Hindlimb muscle (tissue), 1 donor: Measurements from ENCODE around the gene ANKHD1. TPM values are rescaled to one million over a fixed set of nuclear protein-coding genes. Genes with fewer than 3 reads are reported as not detected.

Experiments
- DNase-seq: peaks from one replicate; pipeline ENCODE4 v3.0.0-alpha.2; 2013
- polyA plus RNA-seq: library from polyadenylated mRNA; unstranded; fragments of 120-200 nt; gene quantifications from one replicate; pipeline ENCODE4 v1.2.1, GENCODE V29; 2013; ENCODE audit not compliant: insufficient read length

ANKHD1 gene, protein sequence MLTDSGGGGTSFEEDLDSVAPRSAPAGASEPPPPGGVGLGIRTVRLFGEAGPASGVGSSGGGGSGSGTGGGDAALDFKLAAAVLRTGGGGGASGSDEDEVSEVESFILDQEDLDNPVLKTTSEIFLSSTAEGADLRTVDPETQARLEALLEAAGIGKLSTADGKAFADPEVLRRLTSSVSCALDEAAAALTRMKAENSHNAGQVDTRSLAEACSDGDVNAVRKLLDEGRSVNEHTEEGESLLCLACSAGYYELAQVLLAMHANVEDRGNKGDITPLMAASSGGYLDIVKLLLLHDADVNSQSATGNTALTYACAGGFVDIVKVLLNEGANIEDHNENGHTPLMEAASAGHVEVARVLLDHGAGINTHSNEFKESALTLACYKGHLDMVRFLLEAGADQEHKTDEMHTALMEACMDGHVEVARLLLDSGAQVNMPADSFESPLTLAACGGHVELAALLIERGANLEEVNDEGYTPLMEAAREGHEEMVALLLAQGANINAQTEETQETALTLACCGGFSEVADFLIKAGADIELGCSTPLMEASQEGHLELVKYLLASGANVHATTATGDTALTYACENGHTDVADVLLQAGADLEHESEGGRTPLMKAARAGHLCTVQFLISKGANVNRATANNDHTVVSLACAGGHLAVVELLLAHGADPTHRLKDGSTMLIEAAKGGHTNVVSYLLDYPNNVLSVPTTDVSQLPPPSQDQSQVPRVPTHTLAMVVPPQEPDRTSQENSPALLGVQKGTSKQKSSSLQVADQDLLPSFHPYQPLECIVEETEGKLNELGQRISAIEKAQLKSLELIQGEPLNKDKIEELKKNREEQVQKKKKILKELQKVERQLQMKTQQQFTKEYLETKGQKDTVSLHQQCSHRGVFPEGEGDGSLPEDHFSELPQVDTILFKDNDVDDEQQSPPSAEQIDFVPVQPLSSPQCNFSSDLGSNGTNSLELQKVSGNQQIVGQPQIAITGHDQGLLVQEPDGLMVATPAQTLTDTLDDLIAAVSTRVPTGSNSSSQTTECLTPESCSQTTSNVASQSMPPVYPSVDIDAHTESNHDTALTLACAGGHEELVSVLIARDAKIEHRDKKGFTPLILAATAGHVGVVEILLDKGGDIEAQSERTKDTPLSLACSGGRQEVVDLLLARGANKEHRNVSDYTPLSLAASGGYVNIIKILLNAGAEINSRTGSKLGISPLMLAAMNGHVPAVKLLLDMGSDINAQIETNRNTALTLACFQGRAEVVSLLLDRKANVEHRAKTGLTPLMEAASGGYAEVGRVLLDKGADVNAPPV (N-terminal part only)
- polyA plus RNA-seq: 63.9 TPM

DNA sequence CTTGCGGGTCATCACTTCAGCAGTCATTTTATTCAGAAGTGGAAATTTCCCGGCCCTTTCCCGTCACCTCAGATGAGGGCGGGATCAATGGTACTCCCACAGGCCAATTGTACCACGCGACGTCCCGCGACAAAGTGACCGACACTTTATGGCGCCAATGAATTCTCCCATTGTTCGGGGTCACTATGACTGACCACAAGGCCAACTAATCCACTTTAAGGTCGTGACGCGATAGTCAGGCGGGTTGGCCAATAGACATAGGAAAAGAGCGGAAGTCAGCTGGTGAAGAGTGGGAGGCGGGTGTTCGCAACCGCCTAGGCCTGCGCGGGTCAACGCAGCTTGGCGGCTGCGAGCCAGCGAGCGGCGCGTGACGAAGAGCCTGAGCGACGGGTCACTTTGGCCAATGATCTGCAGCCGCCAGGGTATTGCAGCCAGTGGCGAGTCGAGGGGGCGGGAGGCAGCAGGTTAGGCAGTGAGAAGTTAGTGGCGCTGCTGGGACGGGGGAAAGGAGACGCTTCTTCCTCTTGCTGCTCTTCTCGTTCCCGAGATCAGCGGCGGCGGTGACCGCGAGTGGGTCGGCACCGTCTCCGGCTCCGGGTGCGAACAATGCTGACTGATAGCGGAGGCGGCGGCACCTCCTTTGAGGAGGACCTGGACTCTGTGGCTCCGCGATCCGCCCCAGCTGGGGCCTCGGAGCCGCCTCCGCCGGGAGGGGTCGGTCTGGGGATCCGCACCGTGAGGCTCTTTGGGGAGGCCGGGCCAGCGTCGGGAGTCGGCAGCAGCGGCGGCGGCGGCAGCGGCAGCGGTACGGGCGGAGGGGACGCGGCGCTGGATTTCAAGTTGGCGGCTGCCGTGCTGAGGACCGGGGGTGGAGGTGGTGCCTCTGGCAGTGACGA lies at the start of gene ANKHD1:
Gene ANKHD1 (plus strand): TSS at position 472 of the 896 bp plus-strand sequence. CDS start 135 bp downstream, at position 607.
- DNase-seq: peak; percentile 100

DNA sequence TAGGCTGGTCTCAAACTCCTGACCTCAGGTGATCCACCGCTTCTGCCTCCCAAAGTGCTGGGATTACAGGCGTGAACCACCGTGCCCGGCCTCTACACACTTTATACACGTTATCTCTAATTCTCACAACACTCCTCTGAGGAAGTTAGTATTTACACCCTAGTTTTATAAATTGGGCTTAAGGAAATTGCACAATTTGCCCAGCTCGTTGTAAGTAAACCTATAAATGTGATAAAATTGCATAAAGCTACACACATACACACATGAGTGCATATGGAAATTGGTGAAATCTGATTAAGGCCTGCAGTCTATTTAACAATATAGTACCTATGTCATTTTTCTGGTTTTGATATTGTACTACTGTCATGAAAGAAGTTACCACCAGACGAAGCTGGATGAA lies 46.1 kb upstream of the ANKHD1 start:
- DNase-seq: no peak

DNA sequence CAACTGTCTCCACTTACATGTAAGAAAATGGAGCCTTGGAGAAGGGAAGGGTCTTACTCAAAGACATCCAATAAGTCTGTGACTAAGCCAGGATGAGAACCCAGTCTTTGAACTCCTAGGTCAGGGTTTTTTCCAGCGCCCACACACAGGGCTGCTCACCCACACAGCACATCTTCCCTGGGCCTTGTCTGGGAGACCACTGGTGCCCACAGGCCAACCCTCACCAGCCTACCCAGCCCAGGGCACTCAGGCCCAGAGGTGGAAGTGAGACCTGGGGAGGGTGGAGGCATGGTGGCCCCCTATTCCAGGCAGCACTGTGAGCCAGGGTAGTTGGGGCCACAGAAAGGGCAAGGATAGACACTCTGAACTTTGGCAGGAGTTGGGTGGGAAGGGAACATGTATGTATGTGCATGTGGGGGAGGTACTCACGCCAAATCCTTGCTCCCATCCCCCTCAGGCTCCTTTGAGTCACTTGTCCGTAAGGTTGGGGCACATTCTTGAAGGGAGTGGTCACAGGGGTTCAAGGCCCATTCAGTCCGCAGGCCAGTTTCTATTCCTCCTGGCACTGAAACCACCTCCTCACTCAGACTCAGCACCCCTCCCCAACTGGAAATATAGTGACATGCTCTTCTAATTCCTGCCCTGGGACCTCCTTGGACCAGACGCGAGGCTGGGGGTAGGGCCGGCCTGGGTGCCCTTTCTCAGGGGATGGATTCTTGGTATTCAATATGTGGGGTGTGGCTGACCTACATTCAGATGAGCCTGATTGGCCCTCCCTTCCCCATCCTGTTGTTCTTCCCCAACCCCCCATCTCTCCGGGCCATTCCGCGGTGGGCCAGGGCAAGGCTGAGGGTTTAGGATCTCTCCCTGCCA lies 44.5 kb upstream of the ANKHD1 start:
- DNase-seq: no peak

DNA sequence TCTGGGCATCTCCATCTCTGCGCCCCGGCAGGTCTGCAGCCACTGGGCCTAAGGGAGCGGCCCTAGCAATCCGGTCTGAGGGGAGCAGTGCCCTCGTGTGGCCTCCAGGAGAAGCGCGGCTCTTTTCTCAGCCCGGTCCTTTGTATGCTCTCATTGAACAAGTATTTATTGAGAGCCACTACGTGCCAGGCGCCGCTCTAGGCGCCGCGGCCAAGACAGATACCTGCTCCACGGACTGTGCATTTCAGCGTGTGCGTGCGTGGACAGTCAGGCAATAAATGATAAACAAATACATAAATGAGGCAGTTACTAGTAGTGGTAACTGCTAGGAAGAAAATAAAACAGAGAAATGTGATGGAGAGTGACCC lies 43.9 kb upstream of the ANKHD1 start:
- DNase-seq: peak; percentile 82

DNA sequence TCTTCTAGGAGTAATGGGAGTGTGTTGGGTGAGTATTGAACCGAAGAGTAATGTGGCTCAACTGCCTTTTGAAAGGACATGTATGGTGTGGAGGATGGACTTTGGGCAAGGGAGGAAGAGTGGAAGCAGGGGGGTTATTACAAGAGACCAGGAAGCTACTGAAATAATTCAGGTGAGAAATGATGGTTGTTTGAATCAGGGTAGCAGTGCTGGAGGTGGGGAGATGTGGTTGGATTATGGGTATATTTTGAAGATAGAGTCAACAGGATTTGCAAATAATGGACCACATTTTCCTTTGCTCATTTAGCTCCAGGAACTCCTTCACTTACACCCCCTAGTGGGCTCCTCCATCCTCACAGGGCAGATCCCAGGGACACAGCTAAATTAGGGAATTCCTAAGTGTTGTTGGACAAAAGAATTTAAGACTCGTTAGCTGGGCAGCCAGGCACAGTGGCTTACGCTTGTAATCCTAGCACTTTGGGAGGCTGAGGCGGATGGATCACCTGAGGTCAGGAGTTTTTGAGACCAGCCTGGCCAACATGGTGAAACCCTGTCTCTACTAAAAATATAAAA lies 42.8 kb upstream of the ANKHD1 start:
- no peak for DNase-seq

DNA sequence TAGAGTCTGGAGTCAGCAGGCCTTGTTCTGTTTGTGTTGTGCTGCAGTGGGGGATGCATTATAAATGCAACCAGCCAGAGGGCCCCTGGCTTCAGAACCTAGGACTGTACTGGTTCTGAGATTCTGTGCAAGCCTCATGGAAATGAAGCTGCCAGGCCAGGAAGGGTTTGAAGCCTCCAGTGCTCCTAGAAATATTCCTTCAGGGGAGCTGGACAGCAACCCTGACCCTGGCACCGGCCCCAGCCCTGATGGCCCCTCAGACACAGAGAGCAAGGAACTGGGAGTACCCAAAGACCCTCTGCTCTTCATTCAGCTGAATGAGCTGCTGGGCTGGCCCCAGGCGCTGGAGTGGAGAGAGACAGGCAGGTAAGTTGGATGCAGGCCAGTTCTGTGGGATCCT lies 41.5 kb upstream of the ANKHD1 start, which contains the start of gene SLC4A9:
Gene SLC4A9 (plus strand): TSS at position 94 of the 400 bp plus-strand sequence. CDS start 43 bp downstream, at position 137.
- DNase-seq: no peak

DNA sequence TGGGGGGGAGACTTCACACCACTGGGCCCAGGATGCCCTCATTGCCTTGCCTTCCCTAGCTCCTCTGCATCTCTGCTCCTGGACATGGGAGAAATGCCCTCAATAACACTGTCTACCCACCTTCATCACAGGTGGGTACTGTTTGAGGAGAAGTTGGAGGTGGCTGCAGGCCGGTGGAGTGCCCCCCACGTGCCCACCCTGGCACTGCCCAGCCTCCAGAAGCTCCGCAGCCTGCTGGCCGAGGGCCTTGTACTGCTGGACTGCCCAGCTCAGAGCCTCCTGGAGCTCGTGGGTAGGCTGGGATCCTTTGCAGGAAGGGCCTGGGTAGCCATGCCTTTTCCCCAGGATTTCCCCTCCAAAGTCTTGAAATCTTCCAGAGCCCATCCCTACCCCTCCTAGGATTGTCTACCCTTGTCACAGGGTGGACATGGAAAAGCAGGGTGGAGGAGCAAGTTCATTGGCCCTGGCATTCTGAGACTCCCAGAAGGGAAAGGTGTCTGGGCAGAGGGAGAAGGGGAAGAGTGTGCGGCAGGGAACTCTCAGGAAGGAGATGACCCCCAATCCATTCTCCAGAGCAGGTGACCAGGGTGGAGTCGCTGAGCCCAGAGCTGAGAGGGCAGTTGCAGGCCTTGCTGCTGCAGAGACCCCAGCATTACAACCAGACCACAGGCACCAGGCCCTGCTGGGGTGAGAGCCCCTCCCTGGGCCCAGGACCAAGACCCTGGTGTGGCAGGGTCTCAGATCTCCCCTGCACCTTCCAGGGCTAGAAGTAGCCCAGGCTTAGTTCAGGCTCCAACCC lies 40.8 kb upstream of the ANKHD1 start:
- no peak for DNase-seq

DNA sequence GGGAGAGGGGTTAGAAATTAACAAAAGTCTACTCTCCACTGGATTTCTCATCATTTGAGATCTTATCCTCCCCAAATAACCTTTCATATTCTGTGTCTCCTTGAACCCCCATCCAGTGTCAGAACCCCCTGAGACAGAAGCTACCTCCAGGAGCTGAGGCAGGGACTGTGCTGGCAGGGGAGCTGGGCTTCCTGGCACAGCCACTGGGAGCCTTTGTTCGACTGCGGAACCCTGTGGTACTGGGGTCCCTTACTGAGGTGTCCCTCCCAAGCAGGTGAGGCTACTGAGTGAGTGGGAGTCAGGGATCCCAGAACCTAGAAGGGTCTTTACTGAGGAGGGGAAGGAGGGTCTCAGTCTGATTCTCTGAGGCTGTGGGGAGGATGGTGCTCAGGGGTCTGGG lies 39.7 kb upstream of the ANKHD1 start:
- no peak for DNase-seq

DNA sequence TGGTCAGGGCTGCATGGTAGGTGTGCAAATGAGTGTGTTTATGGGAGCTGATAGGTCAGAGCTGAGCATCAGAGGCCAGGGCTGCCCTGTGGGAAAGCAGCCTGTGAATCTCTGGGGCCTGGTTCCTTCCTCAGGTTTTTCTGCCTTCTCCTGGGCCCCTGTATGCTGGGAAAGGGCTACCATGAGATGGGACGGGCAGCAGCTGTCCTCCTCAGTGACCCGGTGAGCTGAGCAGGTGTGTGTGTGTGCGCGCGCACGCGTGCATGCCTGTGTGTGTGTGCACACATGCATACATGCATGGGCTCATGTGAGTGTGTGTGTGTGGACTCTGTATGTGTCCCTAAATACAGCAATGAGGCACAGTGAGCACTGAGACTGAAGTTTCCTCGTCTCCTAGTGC lies 39.3 kb upstream of the ANKHD1 start:
- DNase-seq: no peak

DNA sequence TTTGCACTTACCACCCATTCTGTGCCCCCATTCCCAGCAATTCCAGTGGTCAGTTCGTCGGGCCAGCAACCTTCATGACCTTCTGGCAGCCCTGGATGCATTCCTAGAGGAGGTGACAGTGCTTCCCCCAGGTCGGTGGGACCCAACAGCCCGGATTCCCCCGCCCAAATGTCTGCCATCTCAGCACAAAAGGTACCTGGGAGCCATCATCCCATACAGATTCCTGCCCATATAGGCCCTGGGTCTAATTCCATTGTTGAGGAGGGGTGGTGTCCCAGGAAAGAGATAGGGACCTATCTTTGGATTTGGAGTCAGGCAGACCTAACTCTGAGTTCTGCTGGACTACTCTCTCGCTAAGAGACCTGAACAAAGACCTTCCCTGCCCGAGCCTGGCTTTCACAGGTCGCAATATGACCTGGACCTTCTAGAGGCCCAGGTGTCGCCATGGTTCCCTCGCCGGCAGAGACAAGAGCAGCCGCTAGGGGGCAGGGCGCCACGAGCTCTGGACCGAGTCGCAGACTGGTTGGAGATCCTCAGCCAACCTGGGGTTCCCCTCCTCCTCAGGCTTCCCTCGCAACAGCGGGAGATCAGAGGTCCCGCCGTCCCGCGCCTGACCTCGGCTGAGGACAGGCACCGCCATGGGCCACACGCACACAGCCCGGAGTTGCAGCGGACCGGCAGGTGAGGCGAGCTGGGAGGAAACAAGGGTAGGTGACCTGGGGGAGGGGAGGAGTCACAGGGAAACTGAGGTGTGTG lies 38.6 kb upstream of the ANKHD1 start:
- DNase-seq: peak; percentile 56

DNA sequence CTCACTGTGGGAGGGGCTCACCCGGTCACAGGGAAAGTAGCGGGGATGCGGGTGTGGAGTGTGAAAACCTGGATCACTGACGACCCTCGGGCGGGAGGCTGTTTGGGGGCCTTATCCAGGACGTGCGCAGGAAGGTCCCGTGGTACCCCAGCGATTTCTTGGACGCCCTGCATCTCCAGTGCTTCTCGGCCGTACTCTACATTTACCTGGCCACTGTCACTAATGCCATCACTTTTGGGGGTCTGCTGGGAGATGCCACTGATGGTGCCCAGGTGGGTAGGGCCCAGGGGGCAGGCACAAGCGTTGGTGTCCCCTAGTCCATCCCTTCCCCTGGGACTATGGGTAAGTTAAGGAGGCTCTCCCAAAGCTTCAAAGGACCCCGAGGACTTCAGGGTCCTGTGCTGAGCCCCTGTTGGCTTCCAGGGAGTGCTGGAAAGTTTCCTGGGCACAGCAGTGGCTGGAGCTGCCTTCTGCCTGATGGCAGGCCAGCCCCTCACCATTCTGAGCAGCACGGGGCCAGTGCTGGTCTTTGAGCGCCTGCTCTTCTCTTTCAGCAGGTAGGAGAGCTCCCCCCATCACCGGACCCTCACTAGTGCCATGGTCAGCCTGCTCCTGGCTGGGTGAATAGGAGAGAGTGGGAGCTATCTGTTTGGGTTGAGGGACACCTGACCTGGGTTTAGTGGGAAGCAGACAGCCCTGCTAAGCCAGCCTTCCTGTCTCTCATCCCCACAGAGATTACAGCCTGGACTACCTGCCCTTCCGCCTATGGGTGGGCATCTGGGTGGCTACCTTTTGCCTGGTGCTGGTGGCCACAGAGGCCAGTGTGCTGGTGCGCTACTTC lies 37.8 kb upstream of the ANKHD1 start:
- no peak for DNase-seq

DNA sequence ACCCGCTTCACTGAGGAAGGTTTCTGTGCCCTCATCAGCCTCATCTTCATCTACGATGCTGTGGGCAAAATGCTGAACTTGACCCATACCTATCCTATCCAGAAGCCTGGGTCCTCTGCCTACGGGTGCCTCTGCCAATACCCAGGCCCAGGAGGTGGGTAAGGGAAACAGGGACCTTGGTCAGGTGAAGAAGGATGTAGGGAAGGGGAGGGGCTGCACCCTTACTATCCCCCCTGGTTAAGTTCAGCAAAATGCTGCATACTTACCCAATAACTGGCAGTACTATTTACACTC lies 37.2 kb upstream of the ANKHD1 start:
- no peak for DNase-seq

DNA sequence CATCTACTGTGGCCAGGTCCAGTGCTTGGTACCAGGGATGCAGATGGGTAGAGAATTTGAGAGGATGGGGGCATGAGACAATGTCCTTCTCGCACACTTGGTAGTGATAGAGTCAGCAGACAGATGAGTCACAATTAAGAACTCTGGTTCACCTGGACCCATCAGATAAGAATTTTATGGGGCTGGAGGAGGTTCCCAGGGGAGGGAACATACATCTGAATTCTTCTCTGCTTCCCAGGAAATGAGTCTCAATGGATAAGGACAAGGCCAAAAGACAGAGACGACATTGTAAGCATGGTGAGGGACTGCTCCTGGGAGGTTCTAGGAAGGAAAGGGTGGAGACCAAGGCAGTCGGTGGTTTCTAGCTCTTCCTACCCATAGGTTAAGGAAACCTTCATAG lies 36.4 kb upstream of the ANKHD1 start:
- no peak for DNase-seq

DNA sequence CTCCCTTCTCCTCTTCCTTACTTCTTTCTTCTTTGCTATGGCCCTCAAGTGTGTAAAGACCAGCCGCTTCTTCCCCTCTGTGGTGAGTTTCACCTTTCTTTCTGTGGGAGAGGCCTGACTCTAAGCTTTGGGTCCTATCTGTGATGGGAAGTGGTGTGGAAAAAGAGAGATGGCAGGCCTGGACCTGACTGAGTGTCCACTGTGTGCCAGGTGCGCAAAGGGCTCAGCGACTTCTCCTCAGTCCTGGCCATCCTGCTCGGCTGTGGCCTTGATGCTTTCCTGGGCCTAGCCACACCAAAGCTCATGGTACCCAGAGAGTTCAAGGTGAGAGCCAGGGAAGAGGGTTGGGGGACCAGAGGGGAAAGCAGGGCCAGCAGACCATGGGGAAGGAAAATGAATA lies 35.7 kb upstream of the ANKHD1 start:
- no peak for DNase-seq

DNA sequence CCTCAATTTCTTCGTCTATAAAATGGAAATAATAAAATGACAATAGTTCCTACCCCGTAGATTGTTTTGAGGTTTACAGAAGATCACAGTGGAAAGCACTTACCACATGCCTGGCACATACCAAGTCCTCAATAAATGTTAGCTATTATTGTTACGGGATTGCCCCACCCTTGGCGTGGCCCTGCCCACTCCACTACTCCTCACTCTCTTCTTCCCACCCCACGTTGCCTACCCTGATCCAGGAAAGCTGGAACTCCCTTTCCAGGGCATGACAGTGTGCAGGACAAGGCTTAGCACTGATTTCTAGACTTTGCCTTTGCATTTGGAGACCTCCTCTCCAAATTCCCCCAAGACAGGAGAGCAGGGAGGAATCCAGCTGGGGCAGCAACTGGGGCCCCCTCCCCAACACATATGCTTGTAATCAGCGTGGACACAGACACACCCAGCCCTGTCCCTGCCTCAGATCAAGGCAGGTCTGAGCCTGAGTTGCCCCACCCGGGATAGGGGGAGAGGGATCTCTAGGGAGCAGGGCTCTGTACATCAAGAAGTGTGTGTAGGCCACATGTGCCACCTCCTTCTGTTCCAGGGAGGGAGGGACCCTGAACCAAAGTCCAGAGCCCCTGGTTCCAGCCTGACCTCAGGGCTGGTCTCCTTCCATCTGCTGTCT lies 34.9 kb upstream of the ANKHD1 start:
- no peak for DNase-seq

DNA sequence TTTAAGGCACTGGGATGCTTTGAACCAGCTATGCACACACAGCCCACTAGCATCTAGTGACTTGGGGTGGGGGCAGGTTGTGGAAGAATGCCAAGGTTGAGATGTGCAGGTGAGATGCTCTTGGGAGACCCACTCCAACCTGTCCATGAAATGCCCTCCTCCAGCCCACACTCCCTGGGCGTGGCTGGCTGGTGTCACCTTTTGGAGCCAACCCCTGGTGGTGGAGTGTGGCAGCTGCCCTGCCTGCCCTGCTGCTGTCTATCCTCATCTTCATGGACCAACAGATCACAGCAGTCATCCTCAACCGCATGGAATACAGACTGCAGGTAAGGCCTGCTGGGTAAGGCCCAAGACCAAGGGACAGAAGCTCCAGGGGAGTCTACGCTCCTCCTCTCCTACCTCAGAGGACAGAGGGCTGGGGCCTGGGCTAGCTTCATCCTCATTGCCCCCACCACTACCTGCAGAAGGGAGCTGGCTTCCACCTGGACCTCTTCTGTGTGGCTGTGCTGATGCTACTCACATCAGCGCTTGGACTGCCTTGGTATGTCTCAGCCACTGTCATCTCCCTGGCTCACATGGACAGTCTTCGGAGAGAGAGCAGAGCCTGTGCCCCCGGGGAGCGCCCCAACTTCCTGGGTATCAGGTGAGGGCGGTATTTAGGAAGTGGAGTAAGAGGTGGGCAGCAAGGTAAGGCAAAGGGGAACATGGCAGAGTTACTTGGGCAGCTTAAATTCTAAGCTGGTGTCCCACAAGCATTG lies 34.2 kb upstream of the ANKHD1 start:
- no peak for DNase-seq
